ENCODE data around the gene ATP12A.

The ATP12A gene

GRCh38 chr13:24680258-24680920, at the start of gene ATP12A:
Gene ATP12A (plus strand): TSS chr13:24680408. CDS start chr13:24680744, 336 bp downstream.
- no peak for DNase-seq

DNA sequence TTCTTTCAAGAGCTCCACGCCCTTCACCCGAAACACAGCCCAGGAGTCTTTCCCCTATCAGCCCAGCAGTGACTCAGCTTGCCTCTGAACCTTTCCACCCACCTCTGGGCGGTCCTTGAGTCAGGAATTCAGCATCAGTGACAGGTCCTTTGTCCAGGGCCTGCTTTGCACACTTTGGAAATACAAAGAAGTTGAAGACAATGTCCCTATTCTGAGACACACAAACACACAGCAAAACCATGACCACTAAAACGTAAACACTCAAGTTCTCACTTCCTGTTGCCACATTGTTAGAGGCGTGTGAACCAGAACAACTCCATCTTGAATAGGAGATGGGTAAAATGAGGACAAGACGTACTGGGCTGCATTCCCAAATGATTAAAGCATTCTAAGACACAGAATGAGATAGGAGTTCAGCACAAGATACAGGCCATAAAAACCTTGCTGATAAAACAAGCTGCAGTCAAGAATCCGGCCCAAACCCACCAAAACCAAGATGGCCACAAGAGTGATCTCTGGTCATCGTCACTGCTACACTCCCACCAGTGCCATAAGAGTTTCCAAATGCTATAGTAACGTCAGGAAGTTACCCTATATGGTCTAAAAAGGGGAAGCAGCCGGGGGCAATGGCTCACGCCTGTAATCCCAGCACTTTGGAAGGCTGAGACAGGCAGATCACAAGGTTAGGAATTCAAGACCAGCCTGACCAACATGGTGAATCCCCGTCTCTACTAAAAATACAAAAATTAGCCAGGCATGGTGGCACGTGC, 49.2 kb upstream of the ATP12A start:
- DNase-seq = no peak

DNA sequence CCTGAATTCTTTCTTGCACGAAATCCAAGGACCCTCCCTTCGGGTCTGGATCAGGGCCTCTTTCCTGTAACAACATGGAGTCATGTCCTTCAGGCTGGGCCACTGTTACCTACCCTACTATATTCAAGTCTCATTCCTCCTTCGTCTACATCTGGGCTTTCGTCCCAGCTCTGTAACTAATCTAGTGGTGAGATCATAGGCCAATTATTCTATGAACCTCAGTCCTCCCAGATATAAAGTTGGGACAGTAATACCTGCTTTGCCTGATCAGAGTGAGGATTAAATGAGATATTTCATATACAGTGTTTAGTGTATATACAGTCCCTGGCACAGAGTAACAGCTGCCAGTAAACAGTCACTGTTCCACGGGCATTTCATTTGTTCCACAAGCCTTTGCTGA, 48.3 kb upstream of the ATP12A start:
- no peak for DNase-seq

DNA sequence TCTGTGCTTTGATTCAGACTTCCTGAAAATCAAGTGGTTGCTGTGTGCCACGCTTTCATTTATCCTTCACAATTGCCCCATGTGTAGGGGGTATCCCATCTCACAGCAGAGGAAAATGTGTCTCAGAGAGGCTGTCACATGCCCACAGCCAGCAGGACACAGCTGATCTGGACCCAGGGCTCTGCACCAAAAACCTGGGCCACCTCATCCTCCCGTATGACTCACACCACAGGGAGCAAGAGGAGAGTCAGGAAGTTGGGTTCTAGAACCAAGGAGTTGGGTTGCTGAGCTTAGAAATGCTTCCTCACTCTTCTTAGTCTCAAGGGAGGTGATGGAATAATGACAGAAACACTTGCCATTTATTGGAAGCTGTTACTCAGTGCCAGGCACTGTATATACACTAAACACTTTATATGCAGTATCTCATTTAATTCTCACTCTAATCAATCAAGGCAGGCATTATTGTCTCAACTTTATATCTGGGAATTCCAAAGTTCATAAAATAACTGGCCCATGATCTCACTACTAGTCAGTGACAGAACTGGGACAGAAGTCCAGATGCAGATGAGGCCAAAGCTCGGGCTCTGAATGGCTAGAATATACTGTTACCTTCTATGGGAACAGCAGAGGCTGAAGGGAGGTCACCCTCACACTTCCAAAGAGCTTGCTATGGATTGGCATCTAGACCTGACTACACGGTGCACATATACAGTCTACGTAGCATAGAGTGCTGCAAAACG, 47.7 kb upstream of the ATP12A start:
- DNase-seq = no peak

- DNase-seq = no peak
Measured at GRCh38 chr13:24636776-24637175, 43.4 kb upstream of the ATP12A start.

- no peak for DNase-seq
Measured at GRCh38 chr13:24638096-24638495, 42.1 kb upstream of the ATP12A start.

DNA sequence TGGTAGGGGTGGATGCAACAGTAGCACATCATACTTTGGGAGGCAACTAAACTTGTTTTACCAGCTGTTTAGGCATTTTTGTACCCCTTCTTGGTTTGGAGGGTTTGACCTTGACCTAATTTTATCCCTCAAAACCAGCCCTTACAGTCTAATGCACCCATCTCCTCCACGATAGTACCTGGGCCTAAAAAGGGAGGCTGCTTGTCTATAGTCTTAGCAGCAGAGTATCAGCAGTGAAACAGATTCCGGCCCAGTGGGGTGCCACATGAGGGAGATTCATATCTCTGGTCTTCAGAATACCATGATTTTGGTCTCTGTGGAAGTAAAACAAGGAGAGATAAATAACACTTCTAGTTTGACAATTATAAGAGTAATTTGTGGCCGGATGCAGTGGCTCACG, 39.5 kb upstream of the ATP12A start:
- DNase-seq = no peak

- DNase-seq = no peak
Measured at GRCh38 chr13:24642219-24642618, 38.0 kb upstream of the ATP12A start.

DNA sequence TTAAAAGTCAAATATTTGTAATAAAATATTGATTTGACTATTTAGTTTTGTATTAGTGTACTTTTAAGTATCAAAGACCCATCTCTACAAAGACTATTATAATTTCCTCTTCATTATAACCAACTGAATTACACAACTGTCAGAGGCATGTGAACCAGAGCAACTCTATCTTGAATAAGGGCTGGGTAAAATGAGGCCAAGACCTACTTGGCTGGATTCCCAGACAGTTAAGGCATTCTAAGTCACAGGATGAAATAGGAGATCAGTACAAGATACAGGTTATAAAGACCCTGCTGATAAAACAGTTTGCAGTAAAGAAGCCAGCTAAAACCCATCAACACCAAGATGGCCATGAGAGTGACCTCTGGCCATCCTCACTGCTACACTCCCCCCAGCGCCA, 36.2 kb upstream of the ATP12A start:
- no peak for DNase-seq

DNA sequence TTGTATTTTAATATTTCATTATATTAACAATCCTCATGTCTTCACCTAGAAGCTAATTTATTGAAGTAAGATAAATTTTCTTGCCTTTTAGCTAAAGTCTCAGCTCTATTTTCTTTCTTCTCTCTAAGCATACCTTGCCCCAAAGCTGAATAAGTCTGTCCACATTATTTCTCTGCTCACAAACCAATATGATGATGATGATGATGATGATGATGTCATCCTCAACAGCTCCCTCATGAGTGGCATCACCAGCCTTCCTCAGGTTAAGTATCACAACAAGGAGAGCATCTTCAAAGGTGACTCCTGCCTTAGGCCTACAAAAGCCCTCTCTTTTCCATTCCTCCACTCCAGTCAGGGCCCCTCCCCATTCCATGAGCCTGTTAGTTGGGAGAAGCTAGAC, 31.9 kb upstream of the ATP12A start:
- DNase-seq = no peak

DNA sequence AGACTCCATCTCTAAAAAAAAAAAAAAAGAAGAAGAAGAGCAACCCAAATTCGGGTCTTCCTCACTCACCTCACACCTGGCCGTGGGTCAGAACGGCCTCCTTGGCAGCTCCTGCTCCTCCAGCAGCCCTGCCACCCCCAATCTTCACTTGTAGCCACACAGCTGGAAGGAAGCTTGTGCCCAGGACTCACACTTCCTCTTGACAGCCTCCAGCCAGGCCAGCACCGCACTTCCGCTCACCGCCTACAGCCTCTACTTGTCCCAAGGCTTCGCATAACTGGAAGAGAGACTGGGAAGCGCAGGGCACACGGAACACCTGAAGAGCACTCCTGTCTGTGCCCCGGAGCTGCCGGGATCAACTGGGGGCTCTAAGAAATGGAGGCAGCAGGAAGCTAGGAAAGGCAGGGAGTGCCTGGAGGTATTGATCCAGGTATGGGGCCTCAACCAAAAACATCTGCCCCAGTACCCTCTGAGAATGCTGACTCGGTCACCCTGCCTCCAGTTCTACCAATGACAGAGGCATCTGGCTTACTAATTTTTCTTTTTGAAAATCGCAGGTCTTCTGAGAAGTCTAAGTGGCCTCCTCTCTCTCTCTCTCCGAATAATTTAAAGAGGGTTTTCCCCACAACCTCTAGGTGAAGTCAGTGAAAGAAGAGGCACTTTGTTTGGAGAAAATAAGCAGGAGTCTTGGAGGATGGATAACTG, 31.1 kb upstream of the ATP12A start:
- no peak for DNase-seq

- no peak for DNase-seq
Measured at GRCh38 chr13:24649688-24650043, 30.5 kb upstream of the ATP12A start.

- DNase-seq = no peak
Measured at GRCh38 chr13:24650161-24650560, 30.0 kb upstream of the ATP12A start.

- no peak for DNase-seq
Measured at GRCh38 chr13:24651718-24652345, 28.4 kb upstream of the ATP12A start.

DNA sequence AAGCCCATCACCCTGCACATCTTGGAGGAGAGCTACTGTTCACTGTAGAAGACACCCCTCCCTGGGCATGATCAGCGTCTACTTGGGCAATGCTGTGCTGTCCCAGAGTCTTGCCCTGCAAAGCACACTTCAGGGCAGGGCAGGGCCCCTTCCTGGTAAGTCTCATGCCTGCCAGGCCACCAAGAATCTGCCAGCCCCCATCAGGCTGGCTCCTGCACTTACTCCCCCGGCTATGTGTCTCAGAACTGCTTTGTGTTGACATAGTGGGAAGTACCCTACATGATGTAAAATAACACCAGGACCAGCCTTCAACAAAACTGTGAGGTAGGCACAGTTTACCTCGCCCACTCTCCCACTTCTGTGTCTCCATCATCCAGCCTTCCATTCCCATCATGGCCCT, 27.8 kb upstream of the ATP12A start:
- no peak for DNase-seq

- DNase-seq = no peak
Measured at GRCh38 chr13:24654741-24655140, 25.5 kb upstream of the ATP12A start.

- no peak for DNase-seq
Measured at GRCh38 chr13:24659239-24659638, 21.0 kb upstream of the ATP12A start.

GRCh38 chr13:24660023-24660741, 20.0 kb upstream of the ATP12A start:
- no peak for DNase-seq

- no peak for DNase-seq
Measured at GRCh38 chr13:24661713-24662112, 18.5 kb upstream of the ATP12A start.

- no peak for DNase-seq
Measured at GRCh38 chr13:24662195-24663088, 17.8 kb upstream of the ATP12A start.

- DNase-seq = no peak
Measured at GRCh38 chr13:24663089-24663395, 17.2 kb upstream of the ATP12A start.

Measured in NCI-H187 (cell line).